NCI-H2171 treated with DMSO at 0.1 percent for 48 hours (cell line): ENCODE data around the gene ZNF462.
A peak's percentile ranks its signal among the peaks of the same experiment; 100 is the strongest.

Source experiments
- DNase-seq: peaks from one replicate; lab custom pipeline; 2025; lab: John Stamatoyannopoulos, UW

ZNF462 gene

DNA sequence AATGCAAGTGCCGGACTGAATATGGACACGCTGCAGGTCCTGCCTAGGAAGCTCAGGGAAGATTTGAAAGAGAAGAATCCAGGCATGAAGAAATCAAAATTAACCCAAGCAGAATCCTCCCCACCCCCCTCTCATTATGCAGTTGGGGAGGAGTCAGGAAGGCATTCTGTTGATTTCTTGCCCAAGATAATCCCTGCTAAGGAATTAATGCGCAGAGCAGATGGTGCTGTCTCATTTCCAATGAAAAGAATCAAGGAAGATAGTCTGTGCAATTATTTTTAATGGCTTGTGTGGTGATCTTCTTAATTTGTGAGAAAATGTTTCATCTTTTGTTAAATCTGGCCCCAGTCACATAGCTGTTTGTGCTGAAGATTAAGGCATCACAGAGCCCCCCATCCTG, 145.0 kb downstream of the ZNF462 start:
- no peak for DNase-seq

DNA sequence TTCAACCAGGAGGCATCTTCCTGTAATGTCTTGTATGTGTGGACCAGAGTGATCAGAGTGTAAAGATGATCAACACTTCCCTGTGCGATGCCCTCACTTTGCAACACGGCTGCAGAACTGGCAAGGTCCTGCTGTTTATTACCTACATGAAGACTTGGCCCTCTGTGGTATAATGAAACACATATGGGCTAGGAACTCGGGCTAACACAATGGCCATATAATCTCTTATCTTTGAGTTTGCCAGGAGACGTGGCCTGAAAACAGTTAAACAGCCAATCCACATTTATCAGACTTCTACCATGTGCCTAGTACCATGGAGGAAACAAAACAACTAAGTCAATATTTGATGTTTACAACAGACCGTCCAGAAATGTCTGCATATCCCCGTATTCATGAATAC, 145.5 kb downstream of the ZNF462 start:
- DNase-seq = no peak

DNA sequence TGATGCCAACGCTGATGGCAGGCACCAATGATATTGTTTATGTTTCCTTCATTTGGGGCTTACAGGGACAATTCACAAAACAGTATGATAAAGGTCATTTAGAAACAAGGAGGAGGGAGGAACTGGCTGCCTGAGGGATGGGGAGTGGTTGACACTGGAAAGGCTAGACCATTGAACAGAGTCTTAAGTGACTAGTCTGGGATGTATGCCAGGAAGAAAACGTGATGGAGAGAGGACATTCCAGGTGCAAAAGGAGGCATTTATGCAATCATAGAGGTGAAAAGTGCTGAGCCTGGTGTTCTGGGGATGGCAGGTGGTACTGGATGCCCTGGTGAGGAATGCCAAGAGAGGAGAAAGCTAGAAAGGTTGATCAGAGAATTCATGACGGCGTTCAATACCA, 153.4 kb downstream of the ZNF462 start:
- DNase-seq = peak; percentile 65

DNA sequence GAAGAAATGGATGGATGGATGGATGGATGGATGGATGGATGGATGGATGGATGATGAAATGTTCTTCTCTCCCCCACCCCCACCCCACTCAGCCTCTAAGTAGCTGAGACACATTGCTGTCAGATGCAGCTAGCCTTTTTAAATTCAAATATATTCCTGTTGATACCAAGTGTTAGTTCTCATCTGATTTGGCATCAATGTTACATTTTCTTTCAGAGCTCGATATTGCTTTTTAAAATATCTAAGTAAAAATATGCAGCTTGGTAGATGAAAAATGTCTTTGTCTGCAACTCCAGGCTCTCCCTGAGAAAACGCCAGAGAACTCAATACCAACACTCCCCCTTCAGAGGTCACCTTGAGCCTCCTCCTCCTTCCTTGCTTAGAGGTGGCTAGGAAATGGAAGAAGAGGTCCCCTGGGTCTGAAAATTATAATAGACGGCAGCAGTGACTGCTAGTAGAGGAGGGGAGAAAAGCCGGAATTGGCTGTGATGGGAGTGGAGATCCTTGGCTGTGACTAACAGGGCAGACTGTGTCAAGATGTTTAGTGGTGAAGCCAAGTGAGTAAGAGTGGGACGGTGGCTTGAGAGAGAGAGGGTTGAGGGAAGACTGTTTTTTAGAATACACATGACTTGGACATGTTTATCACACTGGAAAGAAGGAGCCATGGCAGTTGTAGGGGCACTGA, 156.0 kb downstream of the ZNF462 start:
- DNase-seq = no peak

DNA sequence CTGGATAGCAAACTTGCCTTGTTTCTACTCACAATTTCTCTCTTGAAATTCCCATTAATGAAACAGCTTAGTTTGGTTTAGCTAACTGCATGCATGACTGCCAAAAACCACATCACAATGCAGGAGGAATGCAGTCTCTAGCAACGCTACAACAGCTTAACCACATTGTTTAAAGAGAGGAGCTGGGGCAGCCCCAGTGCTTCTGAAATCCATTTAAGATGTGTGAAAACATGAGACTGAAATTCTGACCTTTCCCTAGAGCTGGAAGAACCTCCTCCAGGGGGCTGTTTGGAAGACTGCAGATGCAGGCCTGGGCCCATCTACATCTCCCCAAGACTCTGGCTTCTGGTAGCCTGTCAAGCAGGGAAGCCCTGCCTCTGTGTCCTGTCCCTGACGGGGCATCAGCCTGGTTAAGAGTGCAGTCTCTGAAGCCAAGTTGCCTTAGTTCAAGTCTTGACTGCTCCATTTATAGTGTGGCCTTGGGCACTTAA, 157.1 kb downstream of the ZNF462 start:
- no peak for DNase-seq

DNA sequence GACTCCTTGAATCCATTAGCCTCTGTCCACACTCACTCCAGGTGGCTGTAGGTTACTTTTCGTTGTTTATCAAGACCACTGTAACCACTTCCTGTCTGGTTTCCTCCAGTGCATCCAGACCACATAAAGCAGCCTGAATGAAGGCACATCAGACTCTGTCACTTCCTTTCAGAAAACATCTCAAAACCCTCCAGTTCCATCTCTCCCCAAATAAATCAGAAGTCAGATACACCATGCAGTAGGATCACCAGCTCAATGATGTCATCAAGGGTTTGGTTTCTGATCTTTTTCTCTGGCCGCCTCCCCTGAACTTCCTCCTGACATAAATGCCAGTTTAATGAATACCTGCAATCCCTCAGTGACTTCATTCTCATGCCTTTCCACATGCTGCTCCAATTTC, 161.2 kb downstream of the ZNF462 start:
- no peak for DNase-seq

DNA sequence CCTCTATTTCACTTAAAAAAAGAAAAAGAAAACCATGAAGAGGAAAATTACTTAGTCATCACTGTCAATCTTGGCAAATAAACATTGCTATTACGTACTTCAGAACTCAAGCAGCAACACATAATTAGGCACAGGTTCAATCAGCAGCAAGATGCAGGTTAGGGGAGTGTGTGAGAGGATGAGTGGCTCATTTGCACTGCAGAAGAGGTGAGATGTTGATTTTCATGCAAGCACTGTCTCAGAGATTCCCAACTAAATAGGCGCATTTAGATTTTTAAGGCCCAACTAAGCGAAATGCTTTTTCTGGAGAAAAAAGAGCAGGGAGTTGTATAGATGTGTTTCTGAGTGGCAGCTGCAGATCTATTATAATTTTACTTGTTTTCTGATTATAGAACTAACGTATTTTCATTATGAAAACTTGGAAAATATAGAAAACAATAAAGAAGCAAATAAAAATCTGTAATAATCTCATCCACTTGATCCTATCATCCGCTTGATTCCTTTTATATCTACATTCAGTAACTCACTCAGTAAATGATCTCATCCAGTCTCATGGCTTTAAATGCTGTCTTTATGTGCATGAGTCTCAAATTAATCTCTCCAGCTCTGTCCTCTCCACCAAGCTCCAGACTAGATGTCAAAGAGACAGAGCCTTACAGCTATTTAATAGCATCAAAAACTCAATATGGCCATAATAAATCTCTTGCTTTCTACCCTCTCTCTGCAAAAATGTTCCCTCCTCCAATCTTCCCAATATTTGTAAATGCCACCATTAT, 162.5 kb downstream of the ZNF462 start:
- no peak for DNase-seq

DNA sequence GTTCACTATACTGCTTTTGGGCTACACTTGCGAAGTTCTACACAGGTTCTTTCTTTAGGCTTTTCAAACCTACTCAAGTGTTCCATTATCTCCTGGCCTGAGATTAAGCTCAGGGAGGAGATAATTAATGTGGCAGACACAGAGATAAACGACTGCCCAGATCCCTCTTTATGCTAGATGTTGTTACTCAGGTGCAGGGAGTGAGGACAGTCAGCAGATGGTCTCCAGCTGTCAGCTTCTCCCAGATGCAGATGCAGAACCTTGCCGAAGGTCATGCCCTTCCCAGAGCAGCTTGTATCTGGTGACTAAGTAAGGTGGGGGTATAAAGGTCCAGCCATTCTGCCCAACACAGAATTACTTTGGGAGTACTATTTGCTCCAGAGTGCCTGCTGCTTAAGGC, 166.2 kb downstream of the ZNF462 start:
- DNase-seq = peak; percentile 19

DNA sequence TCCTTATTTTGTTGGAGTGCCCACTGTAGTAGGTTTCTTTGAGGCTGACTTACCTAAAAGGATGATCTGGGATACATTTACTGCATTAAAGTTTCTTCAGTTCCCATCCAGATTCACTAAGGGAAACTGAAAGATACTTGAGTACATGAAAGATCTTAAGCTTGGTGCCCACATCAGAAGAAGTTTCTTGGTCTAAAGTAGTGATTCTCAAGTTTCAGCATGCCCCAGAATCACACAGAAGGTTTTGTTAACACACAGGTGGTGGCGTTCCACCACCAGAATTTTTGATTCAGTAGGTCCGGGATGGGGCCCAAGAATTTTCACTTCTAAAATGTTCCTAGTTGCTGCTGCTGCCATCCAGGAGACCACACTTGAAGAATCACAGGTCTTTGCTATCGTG, 171.0 kb downstream of the ZNF462 start:
- no peak for DNase-seq

DNA sequence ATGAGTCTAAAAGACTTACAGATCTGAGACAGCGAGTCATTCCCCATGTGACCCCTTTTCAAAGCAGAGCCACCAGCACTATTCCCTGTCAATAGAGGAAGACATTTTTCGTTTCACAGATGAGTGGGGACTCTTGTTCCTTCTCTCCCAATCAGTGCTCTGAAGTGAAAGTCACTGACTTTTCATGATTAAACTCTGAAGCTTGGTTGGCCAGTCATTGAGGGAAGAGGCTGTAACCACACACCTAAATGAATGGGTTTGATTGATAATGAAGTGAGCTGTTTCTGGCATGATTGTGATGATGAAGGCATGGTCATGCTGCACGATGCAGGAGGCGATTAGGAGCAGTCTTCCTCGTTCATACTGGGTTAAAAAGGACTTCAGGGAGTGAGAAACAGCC, 171.9 kb downstream of the ZNF462 start:
- DNase-seq = no peak

DNA sequence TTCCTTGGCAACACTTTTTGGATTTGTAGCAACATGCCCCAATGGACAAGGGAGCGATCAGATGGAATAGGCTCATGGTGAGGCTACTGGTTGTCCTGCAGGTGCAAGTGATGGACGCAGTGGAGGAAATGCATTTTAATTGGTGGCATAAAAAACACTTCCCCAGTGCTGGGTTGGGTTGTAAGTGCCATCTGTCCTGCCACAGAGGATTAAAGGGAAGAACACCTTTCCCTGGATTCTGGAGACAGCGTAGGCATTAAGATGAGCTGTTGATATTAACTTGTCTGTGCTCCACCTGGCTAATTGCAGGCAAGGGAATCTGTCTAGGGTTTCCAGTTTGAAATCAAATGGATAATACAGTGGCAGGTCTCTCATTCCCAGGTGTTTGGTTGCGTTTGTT, 173.4 kb downstream of the ZNF462 start:
- DNase-seq = peak; percentile 87

DNA sequence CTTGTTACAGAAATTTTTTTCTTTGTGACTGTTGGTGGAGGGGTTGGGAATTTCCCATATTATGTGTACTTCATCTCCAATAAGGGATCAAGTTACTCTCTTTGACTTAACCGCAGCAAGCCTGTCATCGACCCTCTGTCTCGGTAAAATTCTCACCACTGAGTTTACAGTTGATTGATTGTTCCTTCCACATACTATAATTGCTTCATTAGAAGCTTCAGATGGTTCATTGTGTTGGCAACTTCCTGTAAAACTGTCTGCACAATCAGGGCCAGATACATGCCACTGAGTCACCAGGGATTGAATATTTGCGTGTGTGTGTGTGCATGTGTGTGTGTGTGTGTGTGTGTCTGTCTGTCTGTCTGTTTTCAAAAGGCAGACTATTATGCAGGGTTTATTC, 176.6 kb downstream of the ZNF462 start:
- peak; percentile 80 for DNase-seq

DNA sequence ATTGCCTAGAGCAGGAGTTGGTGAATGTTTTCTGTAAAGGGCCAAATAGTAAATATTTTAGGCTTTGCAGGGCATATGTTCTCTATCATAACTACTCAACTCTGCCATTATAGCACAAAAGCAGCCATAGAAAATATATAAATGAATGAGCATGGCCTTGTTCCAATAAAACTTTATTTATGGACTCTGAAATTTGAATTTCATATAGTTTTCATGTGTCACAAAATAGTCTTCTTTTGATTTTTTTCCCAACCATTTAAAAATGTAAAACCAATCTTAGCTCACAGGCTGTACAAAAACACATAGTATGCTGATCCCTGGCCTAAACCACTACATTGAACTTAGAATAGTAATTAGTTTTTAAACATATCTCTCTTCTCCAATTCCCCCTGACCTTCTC, 179.6 kb downstream of the ZNF462 start:
- no peak for DNase-seq

DNA sequence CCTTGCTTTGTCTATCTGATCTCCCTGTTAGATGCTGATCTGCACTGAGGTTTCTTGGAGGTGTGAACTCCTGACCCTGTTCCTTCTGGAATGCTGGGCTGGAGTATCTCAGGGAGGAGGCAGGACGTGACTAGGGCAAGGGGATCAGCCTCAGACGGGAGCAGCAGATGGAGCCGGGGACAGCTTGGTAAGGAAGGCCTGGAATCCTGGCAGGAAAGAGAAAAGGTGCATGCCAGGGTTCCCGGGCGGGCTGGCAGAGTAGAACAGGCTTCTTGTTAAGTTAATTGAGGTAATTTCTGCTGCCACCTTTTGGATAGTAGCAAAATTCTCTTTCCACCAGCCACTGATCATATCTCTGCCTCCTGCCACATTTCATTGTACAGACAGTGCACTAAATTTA, 180.9 kb downstream of the ZNF462 start:
- DNase-seq = peak; percentile 23

DNA sequence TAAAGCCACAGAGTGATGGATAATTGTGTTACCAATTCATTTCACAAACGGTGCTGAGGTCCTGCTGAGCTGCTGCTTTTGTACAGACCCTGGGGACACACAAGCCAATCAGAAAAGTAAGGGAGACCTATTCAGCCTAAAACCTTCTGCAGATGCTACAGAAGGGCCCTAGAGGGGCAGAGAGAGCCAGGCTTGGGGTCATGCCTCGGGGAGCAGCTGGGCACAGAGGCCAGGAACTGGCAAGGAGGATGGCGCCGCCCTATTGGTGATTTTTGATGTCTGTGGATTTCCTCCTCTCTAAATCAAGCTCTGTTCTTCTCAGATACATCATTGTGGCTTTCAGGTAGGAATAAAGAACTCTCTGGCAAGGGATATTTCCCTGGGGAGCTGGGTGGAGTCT, 181.9 kb downstream of the ZNF462 start:
- DNase-seq = no peak

DNA sequence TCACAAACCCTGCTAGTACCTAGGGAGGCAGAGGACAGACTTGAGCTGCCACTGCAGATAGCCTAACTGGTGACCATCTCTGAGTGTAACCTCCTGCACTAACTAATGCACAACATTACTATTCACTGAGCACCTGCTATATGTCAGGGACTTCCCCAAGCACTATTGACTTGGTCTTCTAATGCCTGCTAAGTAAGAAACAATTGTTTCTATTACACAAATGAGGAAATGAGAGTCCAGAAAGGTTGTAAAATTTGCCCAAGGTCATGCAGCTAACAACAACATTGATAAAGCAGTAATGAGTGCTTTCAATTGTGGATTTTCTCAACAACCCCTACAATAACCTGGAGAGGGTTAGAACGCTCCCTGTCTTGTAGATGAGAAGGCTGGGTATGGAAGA, 183.7 kb downstream of the ZNF462 start:
- DNase-seq = no peak

DNA sequence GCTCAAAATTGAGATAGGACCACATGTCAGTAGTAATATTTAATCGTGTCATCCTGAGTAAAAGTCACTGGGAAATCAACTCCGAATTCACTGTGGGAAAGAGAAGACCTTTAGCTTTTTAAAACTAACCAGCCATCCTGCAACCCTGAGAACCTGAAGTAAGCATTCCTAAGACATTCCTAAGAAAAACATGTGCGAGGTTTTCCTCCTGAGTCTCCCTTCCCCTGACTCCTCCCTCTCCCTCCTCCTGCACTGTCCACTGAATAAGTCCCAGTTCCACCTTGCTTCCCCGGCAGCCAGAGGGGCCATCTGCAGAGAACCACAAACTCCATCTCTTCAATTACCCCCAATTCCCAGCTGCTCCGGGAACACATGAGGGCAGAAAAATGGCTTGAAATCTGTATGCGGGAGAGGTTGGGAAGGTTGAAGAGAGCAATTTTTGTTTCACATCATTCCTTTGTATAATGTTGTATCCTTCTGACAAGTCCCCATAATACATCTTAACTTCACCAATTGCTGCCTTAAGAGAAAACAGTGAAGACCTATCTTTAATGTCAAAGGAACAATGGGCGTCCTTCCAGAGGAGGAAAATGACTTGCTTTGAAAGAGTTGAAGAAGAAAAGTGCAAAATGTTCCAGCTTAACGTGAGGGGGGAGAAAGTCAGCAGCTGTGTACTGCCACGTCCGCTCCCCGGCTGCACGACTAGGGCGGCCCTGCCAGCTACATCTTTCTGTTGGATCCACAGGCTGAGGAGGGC, 186.3 kb downstream of the ZNF462 start:
- no peak for DNase-seq

DNA sequence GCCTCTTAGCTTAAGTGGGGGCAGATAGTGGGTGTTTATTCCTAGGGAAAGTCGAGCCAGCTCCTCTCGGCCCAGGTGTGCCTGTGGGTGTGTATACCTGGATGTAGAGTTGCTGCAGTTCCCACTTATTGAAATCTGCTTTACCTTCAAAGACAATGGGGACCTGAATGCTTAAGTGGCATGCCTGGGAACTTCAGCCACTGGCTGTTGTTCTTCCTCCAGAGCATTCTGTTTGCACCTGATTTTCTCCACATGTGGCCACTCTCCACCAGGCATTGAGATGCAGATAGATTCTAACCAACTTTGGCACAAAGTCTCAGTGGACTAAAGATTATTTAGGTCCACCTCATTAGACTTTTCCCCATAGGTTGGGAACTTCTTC, 186.8 kb downstream of the ZNF462 start:
- DNase-seq = no peak

DNA sequence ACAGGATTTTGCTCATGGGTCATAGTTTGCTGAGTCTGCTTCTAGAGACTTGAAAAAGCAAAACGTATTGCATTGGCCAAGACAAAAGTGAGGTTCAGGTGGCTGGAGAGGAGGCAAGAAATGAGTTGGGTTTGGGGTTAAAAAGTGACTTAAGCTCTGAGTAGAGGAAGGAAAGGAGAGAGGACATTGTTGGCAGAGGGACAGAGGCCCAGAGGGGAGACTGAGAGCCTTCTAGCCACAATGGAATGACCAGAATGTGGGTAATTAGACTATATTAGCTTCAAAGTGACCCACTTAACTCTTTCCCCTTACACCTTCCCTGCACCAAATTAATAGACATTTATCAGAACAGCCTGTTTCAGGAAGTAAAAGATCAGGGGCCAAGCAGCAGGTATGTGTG, 188.4 kb downstream of the ZNF462 start:
- DNase-seq = no peak

DNA sequence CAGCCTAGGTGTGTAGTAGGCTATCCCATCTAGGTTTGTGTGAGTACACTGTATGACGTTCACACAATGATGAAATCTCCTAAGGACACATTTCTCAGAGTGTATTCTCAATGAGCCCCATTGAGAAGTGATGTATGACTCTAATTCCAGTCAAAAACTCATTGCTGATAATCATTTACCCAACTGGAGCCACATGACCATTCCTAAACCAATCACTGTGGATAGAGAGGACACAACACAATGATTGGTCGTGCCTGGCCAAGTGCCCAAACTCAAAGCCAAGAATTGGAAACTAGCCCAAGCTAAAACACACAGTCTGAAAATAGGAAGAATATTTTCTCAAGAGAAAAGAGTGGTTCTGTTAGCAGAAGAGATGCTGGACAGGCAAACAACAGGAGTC, 191.2 kb downstream of the ZNF462 start:
- no peak for DNase-seq

DNA sequence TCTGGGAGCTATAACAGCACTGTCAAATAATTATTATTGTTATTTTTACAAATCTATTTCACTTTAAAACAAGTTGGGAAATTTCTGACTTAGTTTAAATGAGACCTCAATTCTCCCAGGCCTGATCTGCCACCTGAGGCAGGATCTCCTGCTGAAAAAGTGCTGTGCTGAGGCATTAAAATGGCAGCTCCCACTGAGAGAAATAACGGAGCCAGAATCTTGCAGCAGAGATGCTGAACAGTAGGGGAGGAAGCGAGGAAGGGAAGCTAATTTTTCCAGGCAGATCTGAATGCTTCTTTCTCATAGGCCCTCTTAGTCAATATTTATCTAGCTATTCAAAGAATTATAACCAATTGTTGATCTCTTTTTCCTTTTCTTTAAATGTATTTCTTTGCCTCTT, 196.3 kb downstream of the ZNF462 start:
- no peak for DNase-seq

DNA sequence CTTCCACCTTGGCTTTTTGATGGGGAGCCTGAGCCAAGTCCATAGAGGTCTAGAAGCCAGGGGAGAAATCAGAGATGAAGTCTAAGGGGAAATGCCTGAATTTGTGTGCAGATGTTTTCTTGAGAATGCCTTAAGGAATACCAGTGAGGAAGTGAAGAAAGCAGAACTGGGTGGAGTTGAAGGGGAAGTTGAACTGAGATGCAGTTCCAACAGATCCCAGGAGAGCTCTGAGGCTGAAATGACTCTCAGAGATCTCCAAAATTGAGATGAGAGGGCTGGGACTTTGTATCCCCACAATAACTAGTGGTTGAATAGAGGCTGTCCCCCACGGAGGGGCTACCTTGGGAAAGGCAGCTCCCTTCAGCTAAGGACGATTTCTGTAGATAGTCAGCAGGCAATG, 197.1 kb downstream of the ZNF462 start:
- DNase-seq = no peak
